A549 (cell line): ENCODE data around the gene PYURF. TPM values are rescaled to one million over a fixed set of nuclear protein-coding genes. Genes with fewer than 3 reads are reported as not detected.

Experiments used
- ATAC-seq, 2 experiments: fragments of 200-7000 bp in 1 of 2; fragments of >200 bp in 1 of 2; cut with Nextera tagmentation in 1 of 2; cut with Tn5 transposase in 1 of 2; 3 replicates each; pipeline versions ENCODE4 v1.8.0 to v1.9.1; 2018 to 2020; ENCODE audit warnings: mild to moderate bottlenecking in 1 of 2, moderate library complexity in 1 of 2
- CTCF ChIA-PET: fragments of 300-600 bp; sonication (Branson Sonifier 250); formaldehyde crosslinking; extraction: SDS; loops from one replicate; lab custom pipeline; 2021; ENCODE audit warnings: antibody characterized with exemption, inconsistent platforms; lab: Yijun Ruan, JAX
- POLR2A ChIA-PET: fragments of 350-600 bp; formaldehyde crosslinking; extraction: SDS; loops from one replicate; lab custom pipeline; 2021; ENCODE audit warnings: antibody characterized with exemption, inconsistent platforms; lab: Yijun Ruan, JAX
- DNase-seq, 2 experiments: peaks; one replicate each; pipeline versions ENCODE4 v3.0.0 to v3.0.0-alpha.2; 2011 to 2016; ENCODE audit warnings: low read depth in 1 of 2, low spot score in 1 of 2
- FAIRE-seq: peaks from 2 replicates; lab custom pipeline; 2011; peaks lifted over from hg19 to GRCh38; lab: Jason Lieb, UNC
- H3K27ac ChIP-seq, 2 experiments: fragments of >200 bp; sonication (Bioruptor Twin); formaldehyde crosslinking; 3 replicates each; pipeline ENCODE4 v1.5.1; 2016 to 2017
- H3K4me1 ChIP-seq: fragments of >200 bp; sonication (Bioruptor Twin); formaldehyde crosslinking; 3 replicates; pipeline ENCODE4 v1.6.1; 2016
- H3K4me2 ChIP-seq: fragments of >200 bp; sonication (Bioruptor Twin); formaldehyde crosslinking; 3 replicates; pipeline ENCODE4 v1.6.1; 2016
- H3K4me3 ChIP-seq: fragments of >200 bp; sonication (Bioruptor Twin); formaldehyde crosslinking; 3 replicates; pipeline ENCODE4 v1.5.1; 2016
- H3K9me3 ChIP-seq: fragments of >200 bp; sonication (Bioruptor Twin); formaldehyde crosslinking; 3 replicates; pipeline ENCODE4 v1.6.1; 2016
- BHLHE40 ChIP-seq: IDR thresholded peaks from 2 replicates; pipeline ENCODE4 v1.6.1; 2012; ENCODE audit warnings: low read depth, low read length, inconsistent platforms
- CBX2 ChIP-seq: fragments of 200-600 bp; sonication (generic); IDR thresholded peaks from 2 replicates; pipeline ENCODE4 v1.6.1; 2016; ENCODE audit warnings: low read depth, mild to moderate bottlenecking, borderline replicate concordance
- CBX8 ChIP-seq: fragments of 200-600 bp; sonication (generic); IDR thresholded peaks from 2 replicates; pipeline ENCODE4 v1.6.1; 2016
- CHD4 ChIP-seq: fragments of 200-600 bp; sonication (generic); IDR thresholded peaks from 2 replicates; pipeline ENCODE4 v1.6.1; 2016; ENCODE audit warnings: antibody characterized with exemption, mild to moderate bottlenecking, borderline replicate concordance
- CTCF ChIP-seq: fragments of >200 bp; sonication (Bioruptor Twin); formaldehyde crosslinking; IDR thresholded peaks from 3 replicates; pipeline ENCODE4 v1.5.1; 2016
- E2F6 ChIP-seq: IDR thresholded peaks from 2 replicates; pipeline ENCODE4 v1.6.1; 2012; ENCODE audit warnings: low read depth, borderline replicate concordance
- EHF ChIP-seq: fragments of 250-450 bp; sonication (Bioruptor Pico); IDR thresholded peaks from 2 replicates; pipeline ENCODE4 v1.5.0; 2020; ENCODE audit warnings: mild to moderate bottlenecking
- EHMT2 ChIP-seq: fragments of 200-600 bp; sonication (generic); IDR thresholded peaks from 2 replicates; pipeline ENCODE4 v1.6.1; 2016; ENCODE audit warnings: antibody characterized with exemption, low read depth, mild to moderate bottlenecking, moderate library complexity
- EP300 ChIP-seq, 2 experiments: fragments of >200 bp; sonication (Bioruptor Twin); formaldehyde crosslinking; IDR thresholded peaks; 2 replicates in 1 of 2; 3 replicates in 1 of 2; pipeline ENCODE4 v1.6.1; 2016 to 2017
- ESRRA ChIP-seq: fragments of 150-350 bp; IDR thresholded peaks from 2 replicates; pipeline ENCODE4 v1.6.1; 2014; ENCODE audit warnings: mild to moderate bottlenecking, low read length, borderline replicate concordance
- FOXS1 ChIP-seq: fragments of 250-450 bp; sonication (Bioruptor Pico); IDR thresholded peaks from 2 replicates; pipeline ENCODE4 v1.5.0; 2020; ENCODE audit warnings: mild to moderate bottlenecking, moderate library complexity
- HES2 ChIP-seq: fragments of >200 bp; sonication (Bioruptor Twin); formaldehyde crosslinking; IDR thresholded peaks from 2 replicates; pipeline ENCODE4 v1.6.1; 2016
- HOXA7 ChIP-seq: fragments of 250-450 bp; sonication (Bioruptor Pico); IDR thresholded peaks from 2 replicates; pipeline ENCODE4 v1.5.0; 2020; ENCODE audit warnings: mild to moderate bottlenecking, moderate library complexity
- HOXB13 ChIP-seq: fragments of 250-450 bp; sonication (Bioruptor Pico); IDR thresholded peaks from 2 replicates; pipeline ENCODE4 v1.5.0; 2020; ENCODE audit warnings: low read depth, mild to moderate bottlenecking, moderate library complexity
- MAX ChIP-seq: IDR thresholded peaks from 2 replicates; pipeline ENCODE4 v1.6.1; 2012
- MAZ ChIP-seq: fragments of 150-350 bp; IDR thresholded peaks from 2 replicates; pipeline ENCODE4 v1.6.1; 2014; ENCODE audit warnings: antibody characterized with exemption, low read depth, low read length, borderline replicate concordance
- NFE2L2 ChIP-seq: fragments of 150-350 bp; conservative IDR thresholded peaks from 2 replicates; pipeline ENCODE4 v1.6.1; 2014; ENCODE audit warnings: low read length
- NPAS2 ChIP-seq: fragments of 250-450 bp; sonication (Bioruptor Pico); IDR thresholded peaks from 2 replicates; pipeline ENCODE4 v1.8.0; 2022; ENCODE audit warnings: mild to moderate bottlenecking, moderate library complexity, borderline replicate concordance
- PHF8 ChIP-seq: fragments of 200-600 bp; sonication (generic); IDR thresholded peaks from 2 replicates; pipeline ENCODE4 v1.6.1; 2016; ENCODE audit warnings: low read depth, mild to moderate bottlenecking, antibody characterized with exemption, moderate library complexity, borderline replicate concordance
- RFX5 ChIP-seq: fragments of 450-650 bp; IDR thresholded peaks from 2 replicates; pipeline ENCODE4 v1.7.1; 2014; ENCODE audit warnings: antibody characterized with exemption, mild to moderate bottlenecking, moderate library complexity
- SMC3 ChIP-seq: fragments of >200 bp; sonication (Bioruptor Twin); formaldehyde crosslinking; IDR thresholded peaks from 3 replicates; pipeline ENCODE4 v1.6.1; 2018; ENCODE audit warnings: inconsistent platforms
- TP53 ChIP-seq: fragments of 250-450 bp; sonication (Bioruptor Pico); IDR thresholded peaks from 2 replicates; pipeline ENCODE4 v1.5.0; 2021; ENCODE audit warnings: mild to moderate bottlenecking, moderate library complexity
- USF2 ChIP-seq: fragments of 450-650 bp; IDR thresholded peaks from 2 replicates; pipeline ENCODE4 v1.6.1; 2014; ENCODE audit warnings: antibody characterized with exemption
- ZC3H11A ChIP-seq: fragments of 450-650 bp; IDR thresholded peaks from 2 replicates; pipeline ENCODE4 v1.6.1; 2014; ENCODE audit warnings: antibody characterized with exemption, mild to moderate bottlenecking
- ZFP36 ChIP-seq: fragments of 450-650 bp; IDR thresholded peaks from 2 replicates; pipeline ENCODE4 v1.6.1; 2014; ENCODE audit warnings: borderline replicate concordance; ENCODE audit not compliant: partially characterized antibody
- WGBS: methylation state at CpG from one replicate; pipeline ENCODE4 v1.1.6; 2017; ENCODE audit errors: missing lambda C conversion rate; 5-methylcytosine and 5-hydroxymethylcytosine counted together
- polyA plus RNA-seq, 4 experiments: library from polyadenylated mRNA; depleted of rRNA in 3 of 4; stranded (reverse); fragments of >200 nt; fragmentation: RNase III in 1 of 4; extraction: RNeasy Plus Mini Kit Qiagen cat#74134 plus additional on column Dnase treatment in 1 of 4; gene quantifications; 2 replicates in 3 of 4; 3 replicates in 1 of 4; pipeline ENCODE4 v1.2.3, GENCODE V29; 2011 to 2017
- TF ChIP-seq, protein P1 (sequence below): fragments of 200-600 bp; sonication (generic); IDR thresholded peaks from 2 replicates; pipeline ENCODE4 v1.6.1; 2016; ENCODE audit warnings: antibody characterized with exemption, mild to moderate bottlenecking, moderate library complexity

PYURF gene
- polyA plus RNA-seq, 2 of the 4 experiments (the other 2 are of a cell fraction) = 70.2 to 72.7 TPM

DNA sequence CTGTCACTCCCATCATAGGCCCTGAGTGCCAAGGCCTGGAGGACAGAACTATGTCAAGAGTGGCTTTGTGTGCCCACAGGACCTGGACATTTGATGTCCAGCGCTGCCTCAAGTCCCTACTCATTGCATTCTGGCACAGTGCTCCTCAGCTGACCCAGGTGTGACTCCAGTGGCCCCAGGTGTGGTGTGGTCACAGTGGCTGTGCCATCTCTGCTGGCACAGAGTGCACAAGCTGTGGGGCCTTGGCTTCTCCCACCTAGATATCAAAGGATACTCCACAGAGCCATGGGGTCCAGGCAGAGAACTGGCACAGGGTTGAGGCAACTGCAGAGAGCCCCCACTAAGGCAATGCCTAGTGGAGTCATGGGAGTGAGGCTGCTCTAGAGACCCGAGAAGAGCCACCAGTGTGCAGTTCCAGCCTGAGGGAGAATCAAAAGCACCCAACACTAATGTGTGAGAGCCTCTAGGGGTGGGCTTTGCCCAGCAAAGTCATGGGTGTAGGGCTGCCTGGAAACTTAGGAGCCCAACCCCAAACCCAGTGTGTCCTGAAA, 25.6 kb downstream of the PYURF start:
- no peak overlapping the region for H3K4me2 ChIP-seq
- POLR2A ChIA-PET = no interaction called here
- ATAC-seq (no peak), FAIRE-seq (no peak), DNase-seq (no peak)
- H3K9me3 ChIP-seq = no peaks in the 10 kb centered on the region
- H3K27ac ChIP-seq = no peak overlapping the region
- H3K4me1 ChIP-seq = no peaks in the 10 kb centered on the region
- no peak for TF ChIP-seq ZC3H11A
- no peak for TF ChIP-seq MAX
- no peak for TF ChIP-seq PHF8
- TF ChIP-seq NFE2L2 = no peak
- no peak for TF ChIP-seq FOXS1 (CRISPR knock-in tag)
- TF ChIP-seq HES2 = no peak
- no peak for TF ChIP-seq EHF (CRISPR knock-in tag)
- no peak for TF ChIP-seq EP300 (IDR thresholded peaks at IDR 0.05)
- no peak for TF ChIP-seq NPAS2 (CRISPR knock-in tag)
- TF ChIP-seq RFX5 = no peak
- no peak for TF ChIP-seq HOXA7
- no peak for TF ChIP-seq EHMT2
- TF ChIP-seq CBX2 = no peak
- TF ChIP-seq CHD4 = no peak
- 47% methylated on average over 2 of the region's 2 CpGs for WGBS
- H3K4me3 ChIP-seq = no peak overlapping the region
- CTCF ChIA-PET = no interaction called here

DNA sequence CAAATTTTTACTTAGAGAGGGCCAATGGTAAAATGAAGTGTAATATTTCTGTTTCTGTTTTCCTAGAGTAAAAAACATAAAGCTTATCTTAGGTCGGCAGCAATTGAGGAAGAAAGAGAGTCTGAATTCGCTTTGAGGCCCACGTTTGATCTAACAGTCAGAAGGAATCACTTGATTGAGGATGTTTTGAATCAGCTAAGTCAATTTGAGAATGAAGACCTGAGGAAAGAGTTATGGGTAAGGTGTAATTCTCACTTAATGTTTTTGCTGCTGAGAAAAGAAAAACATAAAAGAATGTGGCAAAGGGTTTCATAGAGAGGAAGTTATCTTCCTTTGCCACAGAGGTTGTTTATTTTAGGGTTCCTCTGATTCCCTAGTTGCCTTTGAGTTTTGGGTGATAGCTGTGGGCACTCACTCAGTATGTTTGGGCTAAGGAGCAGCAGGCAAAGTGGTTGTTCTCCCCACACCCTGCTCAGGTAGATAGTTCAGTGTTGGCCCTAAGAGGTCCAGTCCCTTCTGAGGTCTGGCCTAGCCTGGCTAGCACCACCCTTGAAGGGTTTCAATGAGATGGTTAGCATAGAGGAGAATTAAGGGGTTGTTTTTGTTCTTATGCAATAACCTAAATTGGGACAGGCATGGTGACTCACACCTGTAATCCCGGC, 34.3 kb downstream of the PYURF start:
- Histone ChIP-seq H3K9me3 (no peaks in the 10 kb centered on the region), H3K4me1 (no peaks in the 10 kb centered on the region), H3K4me2 (no peak overlapping the region), H3K4me3 (no peak overlapping the region)
- DNase-seq (no peak), FAIRE-seq (no peak)
- ChIA-PET CTCF (no interaction called here), POLR2A (no interaction called here)
- WGBS = 84% methylated on average over 4 of the region's 4 CpGs
- no peak for TF ChIP-seq HOXB13
- TF ChIP-seq, all 56 proteins: peak for 0
- ATAC-seq = no peak
- no peak overlapping the region for H3K27ac ChIP-seq

DNA sequence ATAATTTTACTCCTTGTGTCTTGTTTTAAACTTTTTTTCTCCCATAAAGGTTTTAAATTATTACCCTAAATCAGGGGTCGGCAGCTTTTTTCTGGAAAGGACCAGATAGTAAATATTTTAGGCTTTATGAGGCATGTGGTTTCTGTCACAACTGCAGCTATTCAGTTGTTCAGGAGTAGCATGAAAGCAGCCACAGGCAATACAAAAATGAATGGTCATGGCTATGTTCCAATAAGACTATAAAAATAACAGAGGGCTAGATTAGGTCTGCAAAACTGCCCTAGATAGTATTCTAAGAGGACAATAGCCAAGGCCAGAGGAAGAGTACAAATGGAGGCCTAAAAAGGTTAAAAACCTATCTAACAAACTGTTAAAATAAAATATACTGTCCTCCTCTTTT, 42.0 kb downstream of the PYURF start:
- FAIRE-seq (no peak), ATAC-seq (no peak)
- POLR2A ChIA-PET = no interaction called here
- TF ChIP-seq MAZ (no peak), BHLHE40 (no peak), RFX5 (no peak), USF2 (no peak), ZC3H11A (no peak), CBX8 (no peak), FOXS1 (CRISPR knock-in tag) (no peak), SMC3 (no peak), E2F6 (no peak), EP300 (IDR thresholded peaks at IDR 0.05) (no peak), ZFP36 (no peak), HOXA7 (no peak), ESRRA (no peak), TP53 (no peak), CHD4 (no peak), CTCF (no peak)
- TF ChIP-seq, protein P1, sequence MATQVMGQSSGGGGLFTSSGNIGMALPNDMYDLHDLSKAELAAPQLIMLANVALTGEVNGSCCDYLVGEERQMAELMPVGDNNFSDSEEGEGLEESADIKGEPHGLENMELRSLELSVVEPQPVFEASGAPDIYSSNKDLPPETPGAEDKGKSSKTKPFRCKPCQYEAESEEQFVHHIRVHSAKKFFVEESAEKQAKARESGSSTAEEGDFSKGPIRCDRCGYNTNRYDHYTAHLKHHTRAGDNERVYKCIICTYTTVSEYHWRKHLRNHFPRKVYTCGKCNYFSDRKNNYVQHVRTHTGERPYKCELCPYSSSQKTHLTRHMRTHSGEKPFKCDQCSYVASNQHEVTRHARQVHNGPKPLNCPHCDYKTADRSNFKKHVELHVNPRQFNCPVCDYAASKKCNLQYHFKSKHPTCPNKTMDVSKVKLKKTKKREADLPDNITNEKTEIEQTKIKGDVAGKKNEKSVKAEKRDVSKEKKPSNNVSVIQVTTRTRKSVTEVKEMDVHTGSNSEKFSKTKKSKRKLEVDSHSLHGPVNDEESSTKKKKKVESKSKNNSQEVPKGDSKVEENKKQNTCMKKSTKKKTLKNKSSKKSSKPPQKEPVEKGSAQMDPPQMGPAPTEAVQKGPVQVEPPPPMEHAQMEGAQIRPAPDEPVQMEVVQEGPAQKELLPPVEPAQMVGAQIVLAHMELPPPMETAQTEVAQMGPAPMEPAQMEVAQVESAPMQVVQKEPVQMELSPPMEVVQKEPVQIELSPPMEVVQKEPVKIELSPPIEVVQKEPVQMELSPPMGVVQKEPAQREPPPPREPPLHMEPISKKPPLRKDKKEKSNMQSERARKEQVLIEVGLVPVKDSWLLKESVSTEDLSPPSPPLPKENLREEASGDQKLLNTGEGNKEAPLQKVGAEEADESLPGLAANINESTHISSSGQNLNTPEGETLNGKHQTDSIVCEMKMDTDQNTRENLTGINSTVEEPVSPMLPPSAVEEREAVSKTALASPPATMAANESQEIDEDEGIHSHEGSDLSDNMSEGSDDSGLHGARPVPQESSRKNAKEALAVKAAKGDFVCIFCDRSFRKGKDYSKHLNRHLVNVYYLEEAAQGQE = no peak
- TF ChIP-seq, all 56 proteins: peak for 0
- 94% methylated on average over 1 of the region's 1 CpG for WGBS
- Histone ChIP-seq H3K27ac (no peak overlapping the region), H3K4me2 (no peak overlapping the region), H3K9me3 (no peaks in the 10 kb centered on the region), H3K4me3 (no peak overlapping the region), H3K4me1 (no peaks in the 10 kb centered on the region)
- no peak for DNase-seq
- CTCF ChIA-PET = interaction anchor here (0.8 kb wide), 1 partner anchor 8 kb away, joined by 3 read pairs; no protein-coding TSS in a partner anchor
